Psoas muscle (tissue), 8 donors: ENCODE data around the gene USP48. TPM values are rescaled to one million over a fixed set of nuclear protein-coding genes. Genes with fewer than 3 reads are reported as not detected.

Experiments
- ATAC-seq, 4 donors: fragments of 200-7000 bp; cut with Tn5 transposase; one replicate each; pipeline ENCODE4 v1.9.1; 2020; ENCODE audit warnings: moderate library complexity in 3 of 4, mild to moderate bottlenecking in 2 of 4
- DNase-seq, 2 donors: peaks; one replicate each; pipeline ENCODE4 v3.0.0-alpha.2; 2020
- H3K27ac ChIP-seq: fragments of 200-600 bp; one replicate; pipeline ENCODE4 v1.8.0; 2022
- H3K27me3 ChIP-seq, 3 donors: fragments of 200-600 bp in 1 of 3; one replicate each; pipeline versions ENCODE4 v1.6.1 to v1.8.0; 2013 to 2022; ENCODE audit warnings: low read length in 2 of 3, mild to moderate bottlenecking in 2 of 3, moderate library complexity in 1 of 3; ENCODE audit not compliant: insufficient read depth in 3 of 3
- H3K36me3 ChIP-seq, 2 donors: fragments of 200-600 bp in 1 of 2; one replicate each; pipeline versions ENCODE4 v1.6.1 to v1.8.0; 2013 to 2022; ENCODE audit warnings: low read depth in 1 of 2, mild to moderate bottlenecking in 1 of 2, moderate library complexity in 1 of 2; ENCODE audit not compliant: insufficient read depth in 1 of 2
- H3K4me1 ChIP-seq: fragments of 200-600 bp; one replicate; pipeline ENCODE4 v1.8.0; 2022
- H3K4me3 ChIP-seq: fragments of 200-600 bp; one replicate; pipeline ENCODE4 v1.8.0; 2022; ENCODE audit warnings: mild to moderate bottlenecking
- H3K9me3 ChIP-seq: fragments of 200-600 bp; one replicate; pipeline ENCODE4 v1.8.0; 2022
- WGBS, 3 donors: extraction: QIAGEN DNeasy Blood & Tissue Kit; methylation state at CpG; one replicate each; pipeline versions ENCODE4 v1.1.6 to v1.1.7; 2013; 5-methylcytosine and 5-hydroxymethylcytosine counted together
- intact Hi-C, 2 donors: fragments of 100-400 bp; cut with DNase I; formaldehyde crosslinking; loops; one replicate each; pipeline versions ENCODE4 v1.11.0 to v1.14.2; 2022
- polyA plus RNA-seq, 3 donors: library from polyadenylated mRNA; stranded (reverse); fragments of 200-250 nt; gene quantifications; one replicate each; pipeline ENCODE4 v1.2.3, GENCODE V29; 2013
- total RNA-seq, 4 donors: library from RNA; stranded (reverse); fragmentation: NEBNext Ultra II Directional in 2 of 4; extraction: Animal tissue kit (Norgen Biotek cat#: 25700) in 2 of 4; gene quantifications; one replicate each; pipeline versions ENCODE4 v1.2.1 to v1.2.4, GENCODE V29; 2021 to 2023
- TF ChIP-seq, protein P1 (sequence below): fragments of 200-600 bp; IDR thresholded peaks from one replicate; pipeline ENCODE4 v1.8.0; 2022; ENCODE audit warnings: antibody characterized with exemption
- donor health status: healthy with polysubstance abuse.
- donor health status: DM: no; HTN: no; CAD: no; lungs with moderate emphysema.
- donor health status: Bipolar disorder and iron deficiency.
- donor health status: healthy.
- donor health status: DM: yes; HTN: yes; CAD: no.
- donor health status: DM: no; HTN: no; CAD: no.
- donor health status: DM: no; HTN: no; CAD: no.
- donor health status: DM: yes; HTN: yes; CAD: no.

USP48 gene
- total and polyA plus RNA-seq, 7 donors: 9.7 to 35.9 (median 20.3) TPM

- intact Hi-C loops: no loop called here
- Histone ChIP-seq H3K4me1 (no peaks in the 10 kb centered on the region), H3K9me3 (no peaks in the 10 kb centered on the region), H3K4me3 (no peak overlapping the region), H3K27ac (no peak overlapping the region), H3K36me3 (peaks cover 0 to 59% of the 10 kb centered on the region in 2 donors), H3K27me3 (no peaks in the 10 kb centered on the region)
- DNase-seq (no peak), ATAC-seq (peak in 3 of 4 donors; percentile 42 to 45 (median 43))
- WGBS, 3 donors: 79 to 87% (median 83%) methylated on average over 2 of the region's 2 CpGs
- TF ChIP-seq, protein P1, sequence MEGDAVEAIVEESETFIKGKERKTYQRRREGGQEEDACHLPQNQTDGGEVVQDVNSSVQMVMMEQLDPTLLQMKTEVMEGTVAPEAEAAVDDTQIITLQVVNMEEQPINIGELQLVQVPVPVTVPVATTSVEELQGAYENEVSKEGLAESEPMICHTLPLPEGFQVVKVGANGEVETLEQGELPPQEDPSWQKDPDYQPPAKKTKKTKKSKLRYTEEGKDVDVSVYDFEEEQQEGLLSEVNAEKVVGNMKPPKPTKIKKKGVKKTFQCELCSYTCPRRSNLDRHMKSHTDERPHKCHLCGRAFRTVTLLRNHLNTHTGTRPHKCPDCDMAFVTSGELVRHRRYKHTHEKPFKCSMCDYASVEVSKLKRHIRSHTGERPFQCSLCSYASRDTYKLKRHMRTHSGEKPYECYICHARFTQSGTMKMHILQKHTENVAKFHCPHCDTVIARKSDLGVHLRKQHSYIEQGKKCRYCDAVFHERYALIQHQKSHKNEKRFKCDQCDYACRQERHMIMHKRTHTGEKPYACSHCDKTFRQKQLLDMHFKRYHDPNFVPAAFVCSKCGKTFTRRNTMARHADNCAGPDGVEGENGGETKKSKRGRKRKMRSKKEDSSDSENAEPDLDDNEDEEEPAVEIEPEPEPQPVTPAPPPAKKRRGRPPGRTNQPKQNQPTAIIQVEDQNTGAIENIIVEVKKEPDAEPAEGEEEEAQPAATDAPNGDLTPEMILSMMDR: no peak
These were observed 40.4 kb downstream of the USP48 start for GRCh38 chr1:21742578-21742977.

GRCh38 chr1:21741206-21741605 is 41.7 kb downstream of the USP48 start:
- peaks cover 0 to 48% of the 10 kb centered on the region in 2 donors for H3K36me3 ChIP-seq
- TF ChIP-seq, protein P1: no peak

GRCh38 chr1:21736876-21737275 is 46.1 kb downstream of the USP48 start:
- ATAC-seq: no peak
- H3K9me3 ChIP-seq: no peaks in the 10 kb centered on the region
- H3K4me3 ChIP-seq: no peak overlapping the region
- TF ChIP-seq, protein P1: no peak
- DNase-seq: no peak
- 57 to 70% (median 60%) methylated on average over 9 of the region's 9 CpGs for WGBS, 3 donors
- intact Hi-C loops: no loop called here
- H3K27ac ChIP-seq: no peak overlapping the region
- no peaks in the 10 kb centered on the region for H3K27me3 ChIP-seq
- peaks cover 0 to 51% of the 10 kb centered on the region in 2 donors for H3K36me3 ChIP-seq
- H3K4me1 ChIP-seq: no peaks in the 10 kb centered on the region

More at GRCh38 chr1:21741206-21741605, 41.7 kb downstream of the USP48 start:
- no peaks in the 10 kb centered on the region for H3K9me3 ChIP-seq
- intact Hi-C loops: no loop called here
- DNase-seq: no peak
- ATAC-seq: no peak
- WGBS, 3 donors: 92 to 97% (median 96%) methylated on average over 2 of the region's 2 CpGs
- H3K4me1 ChIP-seq: no peaks in the 10 kb centered on the region
- H3K27me3 ChIP-seq: no peaks in the 10 kb centered on the region
- no peak overlapping the region for H3K4me3 ChIP-seq
- H3K27ac ChIP-seq: no peak overlapping the region

- ATAC-seq (no peak), DNase-seq (no peak)
- Histone ChIP-seq H3K4me3 (no peak overlapping the region), H3K4me1 (no peaks in the 10 kb centered on the region), H3K27ac (no peak overlapping the region), H3K27me3 (no peaks in the 10 kb centered on the region), H3K9me3 (no peaks in the 10 kb centered on the region), H3K36me3 (peaks cover 0 to 59% of the 10 kb centered on the region in 2 donors)
- intact Hi-C loops: no loop called here
- 95 to 96% (median 95%) methylated on average over 2 of the region's 2 CpGs for WGBS, 3 donors
- TF ChIP-seq, protein P1: no peak
These were observed 46.9 kb downstream of the USP48 start for GRCh38 chr1:21736011-21736410.

- no peak for ATAC-seq
- H3K9me3 ChIP-seq: no peaks in the 10 kb centered on the region
- H3K36me3 ChIP-seq: peaks cover 0 to 71% of the 10 kb centered on the region in 2 donors
- TF ChIP-seq, protein P1: no peak
- no peak overlapping the region for H3K27ac ChIP-seq
- H3K4me3 ChIP-seq: no peak overlapping the region
- H3K27me3 ChIP-seq: no peaks in the 10 kb centered on the region
- intact Hi-C loops: no loop called here
- DNase-seq: no peak
- H3K4me1 ChIP-seq: no peaks in the 10 kb centered on the region
These were observed 48.4 kb downstream of the USP48 start for GRCh38 chr1:21734526-21734925.
